HepG2 (cell line): ENCODE results near the gene PPP1R15A. TPM values are rescaled to one million over a fixed set of nuclear protein-coding genes. Genes with fewer than 3 reads are reported as not detected.

Source experiments
- ATAC-seq: fragments of 200-7000 bp; cut with Tn5 transposase; 3 replicates; pipeline ENCODE4 v1.9.1; 2020; ENCODE audit warnings: mild to moderate bottlenecking, moderate library complexity
- BruUV-seq: library from RNA; stranded (reverse); fragments of 400-500 nt; replicated peaks from 2 replicates; lab custom pipeline; 2021; lab: Mats Ljungman, UMichigan
- CTCF ChIA-PET: fragments of 300-600 bp; formaldehyde crosslinking; extraction: SDS; loops from one replicate; lab custom pipeline; 2021; ENCODE audit warnings: low total read pairs, inconsistent platforms, low intra/inter-chr PET ratio; lab: Yijun Ruan, JAX
- POLR2A ChIA-PET: fragments of 350-600 bp; sonication (Branson Sonifier 250); formaldehyde crosslinking; loops from one replicate; lab custom pipeline; 2020; ENCODE audit warnings: antibody characterized with exemption, inconsistent platforms; lab: Yijun Ruan, JAX
- DNase-seq: peaks from one replicate; pipeline ENCODE4 v3.0.0-alpha.2; 2015; ENCODE audit warnings: low spot score
- FAIRE-seq: peaks from 3 replicates; lab custom pipeline; 2011; peaks lifted over from hg19 to GRCh38; lab: Jason Lieb, UNC
- H2AFZ ChIP-seq: one replicate; pipeline ENCODE4 v1.6.1; 2011; ENCODE audit warnings: low read length, inconsistent platforms
- H3K27ac ChIP-seq: fragments of 300-600 bp; 3 replicates; pipeline ENCODE4 v1.8.0; 2011; ENCODE audit warnings: mixed run types, mild to moderate bottlenecking, mixed read lengths, low read length, inconsistent platforms; ENCODE audit not compliant: insufficient read depth; ENCODE audit errors: extremely low read length
- H3K27me3 ChIP-seq, 2 experiments: fragments of 200-600 bp in 1 of 2; 2 replicates in 1 of 2; 3 replicates in 1 of 2; pipeline versions ENCODE4 v1.6.0 to v1.8.0; 2011; ENCODE audit warnings: low read length in 2 of 2, mild to moderate bottlenecking in 2 of 2, moderate library complexity in 2 of 2, inconsistent platforms in 1 of 2; ENCODE audit not compliant: insufficient read depth in 2 of 2, control insufficient read depth in 1 of 2
- H3K36me3 ChIP-seq, 2 experiments: fragments of 200-600 bp in 1 of 2; replicated peaks in 1 of 2; 2 replicates in 1 of 2; 3 replicates in 1 of 2; pipeline versions ENCODE4 v1.5.1 to v1.8.0; 2011; ENCODE audit warnings: low read length in 2 of 2, inconsistent platforms in 1 of 2; ENCODE audit not compliant: insufficient read depth in 2 of 2, control insufficient read depth in 1 of 2
- H3K4me1 ChIP-seq: 2 replicates; pipeline ENCODE4 v1.5.1; 2012; ENCODE audit warnings: low read length, inconsistent platforms; ENCODE audit not compliant: insufficient read depth
- H3K4me2 ChIP-seq: 2 replicates; pipeline ENCODE4 v1.6.0; 2011; ENCODE audit warnings: low read depth, low read length, inconsistent platforms
- H3K4me3 ChIP-seq, 3 experiments: fragments of 200-600 bp in 1 of 3; sonication (generic), shearing (Covaris generic) in 1 of 3; replicated peaks in 1 of 3; 2 replicates each; pipeline ENCODE4 v1.5.1; 2011 to 2016; ENCODE audit warnings: low read length in 3 of 3, inconsistent platforms in 2 of 3, low read depth in 2 of 3, mild to moderate bottlenecking in 2 of 3, control low read depth in 1 of 3, mixed read lengths in 1 of 3; ENCODE audit not compliant: insufficient read depth in 1 of 3
- H3K79me2 ChIP-seq: one replicate; pipeline ENCODE4 v1.6.1; 2011; ENCODE audit warnings: low read length, inconsistent platforms; ENCODE audit not compliant: insufficient read depth
- H3K9ac ChIP-seq: 2 replicates; pipeline ENCODE4 v1.6.0; 2011; ENCODE audit warnings: mild to moderate bottlenecking, low read depth, low read length, inconsistent platforms; ENCODE audit not compliant: insufficient read depth
- H3K9me3 ChIP-seq: 2 replicates; pipeline ENCODE4 v1.5.1; 2012; ENCODE audit warnings: mild to moderate bottlenecking, low read length
- H4K20me1 ChIP-seq: 2 replicates; pipeline ENCODE4 v1.6.0; 2011; ENCODE audit warnings: inconsistent platforms, mild to moderate bottlenecking, low read length, moderate library complexity; ENCODE audit not compliant: insufficient read depth
- GABPB1 ChIP-seq: IDR thresholded peaks from 2 replicates; pipeline ENCODE4 v1.6.1; 2016; ENCODE audit warnings: mild to moderate bottlenecking, missing genetic modification reagents, moderate library complexity, missing compliant biosample characterization
- KMT2B ChIP-seq: IDR thresholded peaks from 2 replicates; pipeline ENCODE4 v1.6.1; 2016; ENCODE audit warnings: missing genetic modification reagents, missing compliant biosample characterization
- MYC ChIP-seq: sonication (generic); formaldehyde crosslinking; IDR thresholded peaks from 2 replicates; pipeline ENCODE4 v1.9.0; 2021; ENCODE audit warnings: missing genetic modification reagents, borderline replicate concordance
- NRL ChIP-seq: sonication (generic); formaldehyde crosslinking; IDR thresholded peaks from 2 replicates; pipeline ENCODE4 v1.5.0; 2020; ENCODE audit warnings: missing genetic modification reagents, mild to moderate bottlenecking, moderate library complexity, borderline replicate concordance
- POLR2G ChIP-seq: fragments of 200-400 bp; formaldehyde crosslinking; IDR thresholded peaks from 2 replicates; pipeline ENCODE4 v1.6.1; 2018; ENCODE audit warnings: mild to moderate bottlenecking, low read depth, low read length, moderate library complexity
- SRSF4 ChIP-seq: fragments of 200-400 bp; formaldehyde crosslinking; IDR thresholded peaks from one replicate; pipeline ENCODE4 v1.6.1; 2018; ENCODE audit warnings: mild to moderate bottlenecking, low read depth, low read length, moderate library complexity; ENCODE audit not compliant: poor library complexity, severe bottlenecking
- ZFX ChIP-seq: sonication (generic); formaldehyde crosslinking; IDR thresholded peaks from 2 replicates; pipeline ENCODE4 v1.4.0; 2020; ENCODE audit warnings: mild to moderate bottlenecking, low read depth, missing genetic modification reagents, moderate library complexity
- ZNF253 ChIP-seq: sonication (generic); formaldehyde crosslinking; IDR thresholded peaks from 2 replicates; pipeline ENCODE4 v1.8.0; 2022; ENCODE audit warnings: mild to moderate bottlenecking, missing genetic modification reagents, borderline replicate concordance
- ZNF558 ChIP-seq: sonication (generic); formaldehyde crosslinking; IDR thresholded peaks from 2 replicates; pipeline ENCODE4 v1.9.0; 2022; ENCODE audit warnings: mild to moderate bottlenecking, missing genetic modification reagents, borderline replicate concordance
- ZNF674 ChIP-seq: sonication (generic); formaldehyde crosslinking; IDR thresholded peaks from 2 replicates; pipeline ENCODE4 v1.5.0; 2020; ENCODE audit warnings: low read depth, mild to moderate bottlenecking, missing genetic modification reagents
- ZNF749 ChIP-seq: sonication (generic); formaldehyde crosslinking; IDR thresholded peaks from 2 replicates; pipeline ENCODE4 v1.8.0; 2022; ENCODE audit warnings: mild to moderate bottlenecking, missing genetic modification reagents, moderate library complexity, borderline replicate concordance
- ZNF792 ChIP-seq: IDR thresholded peaks from 2 replicates; pipeline ENCODE4 v1.6.1; 2016
- WGBS: methylation state at CpG from one replicate; pipeline ENCODE4 v1.1.6; 2017; ENCODE audit warnings: low lambda C conversion rate; 5-methylcytosine and 5-hydroxymethylcytosine counted together
- in situ Hi-C: cut with HindIII; loops from 2 replicates; pipeline ENCODE4 v1.10.0; 2017; ENCODE audit warnings: low pct_unique_long_range_greater_than_20kb; ENCODE audit not compliant: extremely low pct_ligation_motif_present
- intact Hi-C: fragments of 100-400 bp; cut with micrococcal nuclease; formaldehyde crosslinking; loops from one replicate; pipeline ENCODE4 v1.10.0; 2022; ENCODE audit not compliant: unreplicated experiment
- polyA plus RNA-seq, 8 experiments: library from polyadenylated mRNA; depleted of rRNA in 3 of 8; stranded (reverse) in 7 of 8; unstranded in 1 of 8; fragments of >200 nt; fragmentation: Illumina TruSeq in 4 of 8; extraction: Trizol in 4 of 8; gene quantifications; 2 replicates each; pipeline versions ENCODE4 v1.2.1 to v1.2.3, GENCODE V29; 2011 to 2016; ENCODE audit warnings: low read depth in 4 of 8, missing spikeins in 1 of 8, mixed read lengths in 1 of 8; ENCODE audit not compliant: insufficient read depth in 1 of 8
- total RNA-seq, 5 experiments: library from RNA; depleted of rRNA; stranded (reverse); fragments of >200 nt; fragmentation: Illumina TruSeq; extraction: Trizol; gene quantifications; 2 replicates each; pipeline ENCODE4 v1.2.3, GENCODE V29; 2016; ENCODE audit warnings: low read depth in 1 of 5
- TF ChIP-seq, protein P1 (sequence below): sonication (generic); formaldehyde crosslinking; conservative IDR thresholded peaks from 2 replicates; pipeline ENCODE4 v1.8.0; 2022; ENCODE audit warnings: low read depth, missing genetic modification reagents
- TF ChIP-seq, protein P2 (sequence below): IDR thresholded peaks from 2 replicates; pipeline ENCODE4 v1.6.1; 2016
- TF ChIP-seq, protein P3 (sequence below): sonication (generic); formaldehyde crosslinking; IDR thresholded peaks from 2 replicates; pipeline ENCODE4 v1.4.0; 2020; ENCODE audit warnings: missing genetic modification reagents
- TF ChIP-seq, protein P4 (sequence below): sonication (generic); formaldehyde crosslinking; IDR thresholded peaks from 2 replicates; pipeline ENCODE4 v1.4.0; 2020; ENCODE audit warnings: missing genetic modification reagents

Gene PPP1R15A
- total and polyA plus RNA-seq, 2 of the 13 experiments (the other 11 are each of a cell fraction or from before 2014, with no cell fraction given): 15.6 to 18.5 TPM

DNA sequence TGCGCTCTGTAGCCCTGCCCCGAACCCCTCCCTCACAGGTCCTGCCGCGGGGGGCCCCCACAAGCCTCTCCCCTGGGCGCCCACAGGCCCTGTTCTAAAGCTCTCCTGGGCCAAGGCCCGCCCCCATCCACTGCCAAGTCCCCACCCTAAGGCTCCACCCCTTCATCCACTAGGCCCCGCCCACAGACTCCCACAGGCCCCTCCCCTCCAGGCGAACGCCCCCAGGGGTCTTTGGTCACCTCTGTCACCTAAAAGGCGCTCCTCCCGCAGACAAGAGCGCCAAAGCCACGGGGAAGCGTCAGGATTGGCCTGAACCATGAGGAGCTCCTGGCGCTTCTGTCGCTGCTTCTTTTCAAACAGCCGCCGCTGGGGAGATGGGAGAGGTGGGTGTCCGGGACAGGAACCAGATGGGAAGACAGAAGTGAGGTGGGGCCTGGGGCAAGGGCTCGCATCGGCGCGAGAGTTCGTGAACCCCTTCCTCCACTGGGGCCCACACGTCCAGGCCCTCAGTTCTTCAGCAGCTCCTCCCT is 24.0 kb downstream of the PPP1R15A start:
- BruUV-seq: no TSS peak
- Histone ChIP-seq H3K36me3 (no peaks in the 10 kb centered on the region), H3K79me2 (peaks cover 8% of the 10 kb centered on the region), H2AFZ (no peak overlapping the region), H3K9ac (peak overlapping the region; percentile 32; the same call in 1 of the 2 replicates), H3K27me3 (no peaks in the 10 kb centered on the region; a peak in 1 of 5 replicates), H3K4me2 (peak overlapping the region; percentile 68), H3K4me3 (peak overlapping the region in 1 of 3 experiments; percentile 31; a peak in 1 of 6 replicates), H3K9me3 (no peaks in the 10 kb centered on the region), H3K27ac (no peak overlapping the region), H3K4me1 (peaks cover 44% of the 10 kb centered on the region), H4K20me1 (no peaks in the 10 kb centered on the region)
- no peak for FAIRE-seq
- intact Hi-C loops: no loop called here
- ChIA-PET POLR2A (interaction anchor here (0.9 to 1.2 kb wide), 3 partner anchors 24 to 68 kb away, joined by 3 to 4 read pairs (median 3); partner anchors contain the start of gene PPP1R15A), CTCF (no interaction called here)
- in situ Hi-C loops: no loop called here
- WGBS: 47% methylated on average over 24 of the region's 25 CpGs
- ATAC-seq: no peak
- no peak for DNase-seq
- no peak for TF ChIP-seq ZNF792 (CRISPR knock-in tag)
- TF ChIP-seq POLR2G: no peak
- TF ChIP-seq, protein P1, sequence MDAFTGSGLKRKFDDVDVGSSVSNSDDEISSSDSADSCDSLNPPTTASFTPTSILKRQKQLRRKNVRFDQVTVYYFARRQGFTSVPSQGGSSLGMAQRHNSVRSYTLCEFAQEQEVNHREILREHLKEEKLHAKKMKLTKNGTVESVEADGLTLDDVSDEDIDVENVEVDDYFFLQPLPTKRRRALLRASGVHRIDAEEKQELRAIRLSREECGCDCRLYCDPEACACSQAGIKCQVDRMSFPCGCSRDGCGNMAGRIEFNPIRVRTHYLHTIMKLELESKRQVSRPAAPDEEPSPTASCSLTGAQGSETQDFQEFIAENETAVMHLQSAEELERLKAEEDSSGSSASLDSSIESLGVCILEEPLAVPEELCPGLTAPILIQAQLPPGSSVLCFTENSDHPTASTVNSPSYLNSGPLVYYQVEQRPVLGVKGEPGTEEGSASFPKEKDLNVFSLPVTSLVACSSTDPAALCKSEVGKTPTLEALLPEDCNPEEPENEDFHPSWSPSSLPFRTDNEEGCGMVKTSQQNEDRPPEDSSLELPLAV (CRISPR knock-in tag): no peak
- TF ChIP-seq NRL (CRISPR knock-in tag): no peak
- TF ChIP-seq KMT2B: no peak
- TF ChIP-seq ZNF749 (CRISPR knock-in tag): no peak
- TF ChIP-seq ZNF558 (CRISPR knock-in tag): no peak
- TF ChIP-seq ZNF674 (CRISPR knock-in tag): no peak
- TF ChIP-seq SRSF4: no peak
- TF ChIP-seq, protein P2, sequence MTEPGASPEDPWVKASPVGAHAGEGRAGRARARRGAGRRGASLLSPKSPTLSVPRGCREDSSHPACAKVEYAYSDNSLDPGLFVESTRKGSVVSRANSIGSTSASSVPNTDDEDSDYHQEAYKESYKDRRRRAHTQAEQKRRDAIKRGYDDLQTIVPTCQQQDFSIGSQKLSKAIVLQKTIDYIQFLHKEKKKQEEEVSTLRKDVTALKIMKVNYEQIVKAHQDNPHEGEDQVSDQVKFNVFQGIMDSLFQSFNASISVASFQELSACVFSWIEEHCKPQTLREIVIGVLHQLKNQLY: no peak
- 0 out of 2 replicates have a peak, but pooled peaks have one; percentile 8 for TF ChIP-seq GABPB1 (CRISPR knock-in tag)
- no peak for TF ChIP-seq ZFX (CRISPR knock-in tag)
- TF ChIP-seq MYC (CRISPR knock-in tag): no peak
- TF ChIP-seq, protein P3, sequence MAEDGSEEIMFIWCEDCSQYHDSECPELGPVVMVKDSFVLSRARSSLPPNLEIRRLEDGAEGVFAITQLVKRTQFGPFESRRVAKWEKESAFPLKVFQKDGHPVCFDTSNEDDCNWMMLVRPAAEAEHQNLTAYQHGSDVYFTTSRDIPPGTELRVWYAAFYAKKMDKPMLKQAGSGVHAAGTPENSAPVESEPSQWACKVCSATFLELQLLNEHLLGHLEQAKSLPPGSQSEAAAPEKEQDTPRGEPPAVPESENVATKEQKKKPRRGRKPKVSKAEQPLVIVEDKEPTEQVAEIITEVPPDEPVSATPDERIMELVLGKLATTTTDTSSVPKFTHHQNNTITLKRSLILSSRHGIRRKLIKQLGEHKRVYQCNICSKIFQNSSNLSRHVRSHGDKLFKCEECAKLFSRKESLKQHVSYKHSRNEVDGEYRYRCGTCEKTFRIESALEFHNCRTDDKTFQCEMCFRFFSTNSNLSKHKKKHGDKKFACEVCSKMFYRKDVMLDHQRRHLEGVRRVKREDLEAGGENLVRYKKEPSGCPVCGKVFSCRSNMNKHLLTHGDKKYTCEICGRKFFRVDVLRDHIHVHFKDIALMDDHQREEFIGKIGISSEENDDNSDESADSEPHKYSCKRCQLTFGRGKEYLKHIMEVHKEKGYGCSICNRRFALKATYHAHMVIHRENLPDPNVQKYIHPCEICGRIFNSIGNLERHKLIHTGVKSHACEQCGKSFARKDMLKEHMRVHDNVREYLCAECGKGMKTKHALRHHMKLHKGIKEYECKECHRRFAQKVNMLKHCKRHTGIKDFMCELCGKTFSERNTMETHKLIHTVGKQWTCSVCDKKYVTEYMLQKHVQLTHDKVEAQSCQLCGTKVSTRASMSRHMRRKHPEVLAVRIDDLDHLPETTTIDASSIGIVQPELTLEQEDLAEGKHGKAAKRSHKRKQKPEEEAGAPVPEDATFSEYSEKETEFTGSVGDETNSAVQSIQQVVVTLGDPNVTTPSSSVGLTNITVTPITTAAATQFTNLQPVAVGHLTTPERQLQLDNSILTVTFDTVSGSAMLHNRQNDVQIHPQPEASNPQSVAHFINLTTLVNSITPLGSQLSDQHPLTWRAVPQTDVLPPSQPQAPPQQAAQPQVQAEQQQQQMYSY (CRISPR knock-in tag): no peak
- TF ChIP-seq ZNF253: no peak
- TF ChIP-seq, protein P4, sequence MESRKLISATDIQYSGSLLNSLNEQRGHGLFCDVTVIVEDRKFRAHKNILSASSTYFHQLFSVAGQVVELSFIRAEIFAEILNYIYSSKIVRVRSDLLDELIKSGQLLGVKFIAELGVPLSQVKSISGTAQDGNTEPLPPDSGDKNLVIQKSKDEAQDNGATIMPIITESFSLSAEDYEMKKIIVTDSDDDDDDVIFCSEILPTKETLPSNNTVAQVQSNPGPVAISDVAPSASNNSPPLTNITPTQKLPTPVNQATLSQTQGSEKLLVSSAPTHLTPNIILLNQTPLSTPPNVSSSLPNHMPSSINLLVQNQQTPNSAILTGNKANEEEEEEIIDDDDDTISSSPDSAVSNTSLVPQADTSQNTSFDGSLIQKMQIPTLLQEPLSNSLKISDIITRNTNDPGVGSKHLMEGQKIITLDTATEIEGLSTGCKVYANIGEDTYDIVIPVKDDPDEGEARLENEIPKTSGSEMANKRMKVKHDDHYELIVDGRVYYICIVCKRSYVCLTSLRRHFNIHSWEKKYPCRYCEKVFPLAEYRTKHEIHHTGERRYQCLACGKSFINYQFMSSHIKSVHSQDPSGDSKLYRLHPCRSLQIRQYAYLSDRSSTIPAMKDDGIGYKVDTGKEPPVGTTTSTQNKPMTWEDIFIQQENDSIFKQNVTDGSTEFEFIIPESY (CRISPR knock-in tag): peak; percentile 79; the same call in 1 of the 2 replicates
